HG03097 (cell line): Measurements from ENCODE around the gene MYOCOS.
"Not testable (repeated sequence)": the region's sequence is repeated elsewhere in the genome, so short reads cannot be mapped to it uniquely, and the experiment has no call there.

ENCODE experiments used
- ATAC-seq: cut with Tn5 transposase; IDR thresholded peaks from one replicate; pipeline ENCODE4 v1.9.1; 2021; ENCODE audit not compliant: unreplicated experiment, low FRiP score

MYOCOS gene, protein sequence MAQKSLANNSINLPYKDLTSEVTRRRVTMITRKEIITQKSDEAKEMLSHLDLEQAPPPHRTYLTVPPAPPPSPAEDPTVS

DNA sequence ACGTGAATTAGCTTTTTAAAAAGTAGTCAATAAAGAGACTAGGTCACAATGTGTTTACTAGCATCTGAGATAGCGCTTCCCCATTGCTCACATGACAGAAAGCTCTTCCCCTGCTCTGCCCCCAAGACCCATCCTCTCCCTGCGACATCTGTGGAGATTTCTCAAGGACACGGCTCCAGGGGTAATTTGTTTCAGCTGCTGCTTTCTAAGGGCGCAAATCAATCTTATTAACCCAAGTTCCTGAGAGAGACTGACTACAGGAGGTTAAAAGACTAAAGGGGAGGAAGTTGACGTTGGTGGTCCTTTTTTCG is at the start of gene MYOCOS:
Gene MYOCOS (plus strand): TSS at position 92 of the 311 bp plus-strand sequence. CDS start 1,641 bp downstream, outside the sequence.
- ATAC-seq = no peak

DNA sequence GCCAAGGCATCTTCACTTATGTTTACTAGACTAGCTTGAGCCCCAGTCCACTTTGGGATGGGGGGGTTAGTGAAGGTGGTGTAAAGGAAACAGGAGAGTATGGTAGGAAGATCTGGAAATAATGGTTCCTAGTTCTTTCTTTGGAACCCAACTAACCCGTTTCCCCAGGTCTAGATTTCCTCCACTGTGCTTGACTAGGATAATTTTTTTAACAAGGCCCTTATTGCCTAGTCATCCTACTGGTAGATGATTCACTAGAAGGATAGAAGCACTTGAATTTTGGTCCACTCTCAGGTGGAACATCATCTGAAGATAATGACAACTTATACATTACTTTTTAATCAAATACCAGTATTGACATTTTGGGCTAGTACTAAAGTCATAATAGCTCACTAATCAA is 45.9 kb upstream of the MYOCOS start:
- no peak for ATAC-seq

DNA sequence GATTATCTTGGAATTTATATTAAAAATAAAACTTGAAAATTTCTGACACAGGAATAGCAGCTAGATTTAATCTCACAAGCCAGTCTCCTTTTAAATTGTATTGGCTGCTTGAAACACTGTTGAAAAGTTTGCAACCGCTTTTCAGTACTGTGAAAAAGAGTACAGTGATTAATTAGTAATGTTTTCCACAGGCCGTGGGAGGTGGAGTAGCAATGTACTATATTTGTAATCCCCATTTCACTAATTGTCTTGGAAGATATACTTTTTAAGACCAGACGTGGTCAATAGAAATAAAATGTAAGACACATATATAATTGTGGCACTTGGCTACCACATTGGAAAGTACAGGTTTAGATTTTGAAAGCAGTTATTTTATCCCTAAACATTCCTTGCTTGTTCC is 40.8 kb upstream of the MYOCOS start:
- no peak for ATAC-seq

DNA sequence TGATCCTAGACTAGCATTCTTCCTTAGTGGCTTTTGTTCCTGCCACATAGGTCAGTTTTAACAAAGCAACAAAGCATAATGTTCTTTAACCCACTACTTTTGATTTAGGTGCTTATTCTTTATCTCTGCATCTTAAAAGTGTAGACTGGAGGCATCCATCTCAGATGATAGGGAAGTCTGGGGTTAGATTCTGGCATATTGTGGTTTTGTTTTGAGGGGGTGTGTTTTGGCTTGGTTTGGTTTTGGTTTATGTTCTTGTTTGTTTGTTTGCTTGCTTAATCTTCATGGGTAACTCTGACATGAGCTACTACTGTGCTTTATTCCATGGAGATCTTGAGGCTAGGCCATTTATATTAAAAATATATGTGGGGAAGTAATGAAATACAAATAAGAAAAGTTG is 40.3 kb upstream of the MYOCOS start:
- ATAC-seq = no peak

DNA sequence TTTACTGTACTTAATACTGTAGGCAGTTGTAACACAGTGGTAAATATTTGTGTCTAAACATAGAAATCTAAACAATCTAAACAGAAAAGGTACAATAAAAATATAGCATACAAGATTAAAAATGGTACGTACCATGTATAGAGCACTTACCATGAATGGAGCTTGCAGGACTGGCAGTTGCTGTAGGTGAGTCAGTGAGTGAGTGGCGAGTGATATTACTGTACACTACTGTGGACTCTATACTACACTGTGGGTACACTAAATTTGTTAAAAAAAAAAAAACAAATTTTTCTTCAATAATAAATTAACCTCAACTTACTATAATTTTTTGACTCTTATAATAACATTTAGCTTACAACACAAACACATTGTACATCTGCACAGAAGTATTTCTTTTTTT is 39.5 kb upstream of the MYOCOS start:
- ATAC-seq = no peak

DNA sequence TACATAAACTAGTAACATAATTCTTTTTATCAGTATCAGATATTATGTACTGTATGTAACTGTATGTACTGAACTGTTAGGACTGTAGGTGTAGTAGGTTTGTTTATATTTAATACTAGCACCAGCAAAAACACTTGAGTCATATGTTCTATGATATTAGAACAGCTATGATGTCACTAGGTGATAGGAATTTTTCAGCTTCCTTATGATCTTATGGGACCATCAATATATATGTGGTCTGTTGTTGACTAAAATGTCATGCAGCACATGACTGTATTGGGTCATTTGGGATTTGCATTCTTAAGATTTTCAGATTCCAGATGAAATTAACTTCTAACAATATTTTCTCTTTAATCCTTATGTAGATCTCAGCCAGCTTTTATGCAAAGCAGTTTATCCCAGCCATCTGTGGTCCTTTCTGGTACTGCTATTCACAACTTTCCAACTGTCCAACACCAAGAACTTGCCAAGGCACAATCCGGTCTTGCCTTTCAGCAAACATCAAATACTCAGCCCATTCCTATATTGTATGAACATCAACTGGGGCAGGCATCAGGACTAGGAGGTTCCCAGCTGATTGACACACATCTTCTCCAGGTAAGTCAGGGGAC is 38.3 kb upstream of the MYOCOS start:
- ATAC-seq = no peak

DNA sequence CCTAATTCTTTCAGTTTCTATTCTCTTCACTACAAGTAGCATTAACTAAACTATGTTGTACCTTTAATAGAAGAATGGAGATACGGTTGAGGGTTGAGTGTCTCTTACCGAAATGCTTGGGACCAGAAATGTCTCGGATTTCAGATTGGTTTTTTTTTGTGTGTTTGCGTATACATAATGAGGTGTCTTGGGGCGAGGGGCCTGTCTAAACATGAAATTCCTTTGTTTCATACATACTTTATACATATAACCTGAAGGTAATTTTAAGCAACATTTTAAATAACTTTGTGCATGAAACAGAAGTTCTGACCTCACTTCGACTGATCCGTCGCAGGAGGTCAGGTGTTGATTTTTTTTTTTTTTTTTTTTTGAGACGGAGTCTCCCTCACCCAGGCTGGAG is 36.3 kb upstream of the MYOCOS start:
- no peak for ATAC-seq

DNA sequence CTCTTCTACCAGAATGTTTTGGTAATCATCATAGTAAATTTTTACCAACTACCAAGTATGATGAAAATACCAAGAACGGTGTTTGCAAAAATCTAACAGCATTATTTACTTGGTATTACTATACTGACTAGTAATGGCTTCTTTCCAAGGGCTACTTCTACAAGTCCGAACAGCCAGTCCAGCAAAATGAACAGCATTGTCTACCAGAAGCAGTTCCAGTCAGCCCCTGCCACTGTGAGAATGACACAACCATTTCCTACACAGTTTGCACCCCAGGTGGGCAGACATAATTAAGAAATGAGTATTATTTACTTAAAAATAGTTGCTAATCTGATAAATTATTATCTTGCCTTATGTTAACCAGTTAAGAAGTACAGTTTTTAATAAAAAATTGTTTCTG is 33.8 kb upstream of the MYOCOS start:
- ATAC-seq = no peak

DNA sequence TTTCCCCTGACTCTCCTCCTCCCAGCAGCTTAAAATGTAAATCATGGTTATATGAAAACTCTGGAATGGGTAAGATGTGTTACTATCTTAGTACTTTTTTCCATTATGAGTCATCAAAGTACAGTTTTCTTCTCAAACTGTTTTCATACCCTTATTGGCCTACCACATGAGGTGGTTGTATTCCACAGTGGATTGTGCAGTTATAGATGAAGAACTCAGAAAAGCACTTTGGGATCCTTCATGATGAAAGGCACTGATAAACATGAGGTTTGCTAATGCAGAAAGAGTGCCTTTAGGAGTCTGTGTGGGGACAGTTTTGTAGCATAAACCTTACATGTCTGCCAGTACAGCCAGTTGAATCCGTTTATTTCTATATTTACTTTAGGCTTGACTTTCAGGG is 32.0 kb upstream of the MYOCOS start:
- no peak for ATAC-seq

DNA sequence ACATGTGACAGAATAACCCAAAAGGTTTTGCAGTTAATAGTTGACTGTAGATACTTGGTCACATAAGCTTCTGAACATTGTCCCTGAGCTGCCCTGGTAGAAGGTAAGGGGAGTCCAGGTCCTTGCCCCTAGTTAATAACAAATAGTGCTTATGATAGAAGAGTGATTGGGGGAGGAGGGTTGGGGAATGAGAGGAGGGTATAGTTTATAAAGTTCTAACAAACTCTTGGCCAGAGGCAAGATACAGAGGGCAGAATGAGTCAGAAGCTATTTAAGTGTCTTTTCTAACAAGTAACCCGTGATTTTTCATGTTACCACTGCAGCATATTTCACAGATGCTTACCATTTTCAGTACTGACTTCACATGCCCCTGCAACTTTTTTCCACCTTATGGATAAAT is 26.7 kb upstream of the MYOCOS start:
- ATAC-seq = no peak

DNA sequence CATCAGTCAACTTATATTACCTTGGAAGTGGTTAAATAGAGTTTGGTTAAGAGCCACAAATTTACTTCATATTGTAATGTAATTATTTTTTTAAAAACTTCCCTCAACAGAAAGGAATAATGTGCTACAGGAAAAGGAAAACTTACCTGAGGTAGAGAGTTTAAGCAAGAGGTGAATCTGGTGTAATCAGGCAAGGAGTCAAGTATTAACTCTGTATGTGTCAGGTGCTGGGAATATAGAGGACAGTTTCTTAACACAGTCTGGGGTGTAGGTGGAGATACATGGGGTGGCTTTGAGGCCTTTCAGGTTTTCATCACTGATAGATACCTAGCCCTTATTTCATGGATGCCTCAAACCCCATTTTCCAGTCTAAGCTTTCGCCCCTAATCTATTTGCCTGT is 25.9 kb upstream of the MYOCOS start:
- no peak for ATAC-seq

DNA sequence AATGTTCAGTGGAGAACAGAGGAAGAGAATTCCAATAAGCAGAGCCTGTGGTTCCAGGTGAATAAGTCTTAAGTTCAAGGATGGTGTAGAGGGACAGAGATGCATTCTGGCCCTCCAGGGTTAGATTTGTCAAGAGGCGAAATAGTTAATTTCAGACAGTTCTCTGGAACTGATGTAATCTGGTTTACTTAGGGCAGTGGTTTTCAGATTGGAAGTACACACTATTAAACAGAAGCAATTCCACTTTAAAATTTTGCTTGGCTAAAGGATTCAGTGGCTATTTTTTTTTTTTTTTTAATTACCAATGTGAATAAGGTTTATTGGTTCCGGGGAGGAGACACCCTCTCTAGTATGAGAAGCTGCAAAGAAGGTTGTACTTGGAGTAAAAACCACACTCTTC is 25.3 kb upstream of the MYOCOS start:
- ATAC-seq = no peak

DNA sequence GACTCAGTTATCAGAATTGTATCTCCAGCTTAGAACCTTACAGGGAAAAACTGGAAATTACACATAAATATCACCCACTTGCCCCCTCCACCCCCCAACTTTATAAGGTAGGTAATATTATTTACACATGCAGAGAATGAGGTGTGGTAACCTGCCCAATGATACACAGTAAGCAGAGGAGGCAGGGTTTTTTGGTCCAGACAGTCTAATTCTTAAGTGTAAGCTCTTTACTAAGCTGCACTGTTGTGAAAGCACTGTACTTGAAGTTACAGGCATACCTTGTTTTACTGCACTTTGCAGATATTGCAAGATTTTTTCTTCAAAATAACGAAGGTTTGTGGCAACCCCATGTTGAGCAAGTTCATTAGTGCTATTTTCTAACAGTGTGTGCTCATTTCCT is 24.8 kb upstream of the MYOCOS start:
- no peak for ATAC-seq

DNA sequence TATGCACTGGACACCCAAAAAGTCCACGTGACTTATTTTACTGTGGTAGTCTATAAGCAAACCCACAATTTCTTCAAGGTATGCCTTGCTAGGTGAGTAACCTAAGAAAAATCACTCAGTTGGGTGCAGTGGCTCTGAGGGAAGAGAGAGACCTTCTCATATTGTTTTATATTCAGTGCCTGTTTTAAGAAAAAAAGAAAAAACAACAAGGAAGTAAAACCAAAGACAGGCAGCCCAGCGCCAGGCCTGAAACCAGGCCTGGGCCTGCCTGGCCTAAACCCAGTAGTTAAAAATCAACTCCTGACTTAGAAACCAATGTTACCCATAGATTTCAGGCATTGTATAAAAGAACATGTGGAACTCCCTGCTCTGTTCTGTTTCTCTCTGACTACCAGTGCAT is 21.7 kb upstream of the MYOCOS start:
- not testable (repeated sequence) for ATAC-seq

DNA sequence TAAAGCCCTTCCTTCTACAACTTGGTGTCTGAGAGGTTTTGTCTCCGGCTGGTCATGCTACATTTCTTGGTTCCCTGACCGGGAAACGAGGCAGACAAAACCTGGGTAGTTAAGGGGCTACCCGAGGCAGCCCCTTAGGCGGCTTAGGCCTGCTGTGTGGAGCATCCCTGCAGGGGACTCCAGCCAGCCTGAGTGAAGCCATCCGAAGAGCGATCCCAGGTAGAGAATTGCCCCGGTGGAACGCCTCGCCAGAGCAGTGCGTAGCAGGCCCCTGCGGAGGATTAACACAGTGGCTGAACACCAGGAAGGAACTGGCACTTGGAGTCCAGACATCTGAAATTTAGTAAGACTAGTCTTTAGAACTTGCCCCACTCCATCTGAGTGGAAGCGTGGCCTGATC is 21.2 kb upstream of the MYOCOS start:
- ATAC-seq = no peak

DNA sequence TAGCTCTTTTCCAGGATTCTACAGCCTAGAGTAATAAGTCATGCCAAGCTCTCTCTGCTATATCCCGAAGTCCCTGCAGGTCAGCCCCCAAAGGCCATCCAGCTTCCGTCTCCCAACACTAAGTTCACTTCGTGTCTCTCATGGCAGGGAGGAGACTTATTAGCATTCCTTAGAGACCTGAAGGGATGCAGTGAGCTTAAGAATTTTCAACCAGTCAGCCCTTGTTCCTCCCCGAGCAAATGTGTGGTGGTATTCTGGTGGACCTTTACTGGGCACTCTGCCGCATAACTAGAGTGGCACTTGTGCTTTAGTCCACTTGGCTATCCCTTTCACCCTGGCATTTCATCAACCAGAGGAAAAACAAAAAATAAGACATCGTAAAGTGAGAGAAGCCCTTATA is 19.0 kb upstream of the MYOCOS start:
- ATAC-seq = not testable (repeated sequence)

DNA sequence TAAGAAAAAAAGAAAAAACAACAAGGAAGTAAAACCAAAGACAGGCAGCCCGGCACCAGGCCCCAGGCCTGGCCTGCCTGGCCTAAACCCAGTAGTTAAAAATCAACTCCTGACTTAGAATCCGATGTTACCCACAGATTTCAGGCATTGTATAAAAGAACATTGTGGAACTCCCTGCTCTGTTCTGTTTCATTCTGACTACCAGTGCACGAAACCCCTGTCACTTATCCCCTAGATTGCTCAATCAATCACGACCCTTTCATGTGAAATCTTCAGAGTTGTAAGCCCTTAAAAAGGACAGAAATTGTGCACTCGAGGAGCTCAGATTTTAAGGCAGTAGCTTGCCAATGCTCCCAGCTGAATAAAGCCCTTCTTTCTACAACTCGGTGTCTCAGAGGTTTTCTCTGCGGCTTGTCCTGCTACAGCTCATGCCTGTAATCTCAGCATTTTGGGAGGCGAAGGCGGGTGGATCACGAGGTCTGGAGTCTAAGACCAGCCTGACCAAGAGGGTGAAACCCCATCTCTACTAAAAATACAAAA is 15.6 kb upstream of the MYOCOS start:
- no peak for ATAC-seq

DNA sequence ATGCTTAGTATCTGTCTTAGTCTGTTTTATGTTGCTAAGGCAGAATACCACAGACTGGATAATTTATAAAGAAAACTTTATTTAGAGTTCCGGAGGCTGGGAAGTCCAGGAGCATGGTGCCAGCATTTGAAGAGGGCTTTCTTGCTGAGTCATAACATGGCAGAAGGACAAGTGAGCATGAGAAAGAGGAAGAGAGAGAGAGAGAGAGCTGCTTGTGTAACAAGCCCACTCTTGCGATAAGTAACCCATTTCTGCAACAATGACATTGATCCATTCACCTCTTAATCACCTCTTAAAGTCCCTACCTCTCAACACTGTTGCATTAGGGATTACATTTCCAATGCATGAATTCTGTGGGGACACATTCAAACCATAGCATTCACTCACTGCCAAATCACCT is 11.7 kb upstream of the MYOCOS start:
- no peak for ATAC-seq

DNA sequence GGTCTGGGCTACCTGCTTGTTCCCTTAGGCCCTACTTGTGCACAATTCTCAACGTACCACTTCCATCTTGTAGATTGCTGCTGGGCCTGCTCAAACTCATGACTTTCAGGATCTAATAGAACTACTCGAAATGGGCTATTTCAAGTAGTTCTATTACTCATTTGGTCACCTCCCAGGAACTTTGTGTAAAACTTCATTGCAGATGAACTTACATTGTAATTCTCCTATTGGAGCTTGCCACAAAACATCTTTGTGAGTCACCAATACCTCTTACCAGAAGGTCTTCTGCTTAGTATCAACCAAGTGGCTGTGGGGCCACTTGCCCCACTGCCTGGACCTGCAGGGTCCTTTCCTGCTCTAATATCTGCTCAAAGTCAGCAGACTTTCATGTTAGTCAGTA is 10.7 kb upstream of the MYOCOS start:
- no peak for ATAC-seq

DNA sequence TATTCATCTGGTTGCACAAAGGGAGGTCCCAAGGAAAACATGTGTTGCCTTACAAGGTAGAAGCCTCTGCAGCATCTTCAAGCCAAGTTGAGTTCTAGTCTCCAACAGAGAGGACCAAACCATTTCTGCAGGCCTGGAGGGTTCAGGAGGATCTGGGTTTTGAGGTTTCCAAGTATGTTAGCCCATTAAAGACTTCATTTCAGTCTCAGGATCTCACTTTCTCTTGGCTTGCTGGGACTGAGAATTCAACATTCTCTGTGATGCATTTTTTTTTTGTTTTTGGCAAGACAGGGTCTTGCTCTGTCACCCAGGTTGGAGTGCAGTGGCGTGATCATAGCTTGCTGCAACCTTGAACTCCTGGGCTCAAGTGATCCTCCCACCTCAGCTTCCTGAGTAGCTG is 8.8 kb upstream of the MYOCOS start:
- no peak for ATAC-seq

DNA sequence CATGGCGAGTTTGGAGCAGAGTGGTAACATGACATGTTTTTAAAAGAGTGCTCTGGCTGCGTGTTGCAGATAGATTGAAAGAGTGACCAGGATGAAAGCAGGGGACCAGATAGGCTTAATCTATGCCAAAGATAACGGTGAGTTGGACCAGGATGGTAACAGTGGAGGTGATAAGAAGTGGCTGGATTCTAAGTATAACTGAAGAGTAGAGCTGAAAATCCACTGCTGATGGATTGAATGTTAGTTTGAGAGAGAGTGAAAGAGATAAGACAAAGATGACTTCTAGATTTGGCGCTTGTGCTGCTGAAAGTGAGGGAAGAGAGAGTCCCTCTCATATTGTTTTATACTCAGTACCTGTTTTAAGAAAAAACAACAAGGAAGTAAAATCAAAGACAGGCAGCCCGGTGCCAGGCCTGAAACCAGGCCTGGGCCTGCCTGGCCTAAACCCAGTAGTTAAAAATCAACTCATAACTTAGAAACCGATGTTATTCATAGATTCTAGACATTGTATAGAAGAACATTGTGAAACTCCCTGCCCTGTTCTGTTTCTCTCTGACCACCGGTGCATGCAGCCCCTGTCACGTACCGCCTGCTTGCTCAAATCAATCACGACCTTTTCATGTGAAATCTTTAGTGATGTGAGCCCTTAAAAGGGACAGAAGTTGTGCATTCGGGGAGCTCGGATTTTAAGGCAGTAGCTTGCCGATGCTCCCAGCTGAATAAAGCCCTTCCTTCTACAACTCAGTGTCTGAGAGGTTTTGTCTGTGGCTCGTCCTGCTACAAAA is 6.7 kb upstream of the MYOCOS start:
- ATAC-seq = not testable (repeated sequence)

DNA sequence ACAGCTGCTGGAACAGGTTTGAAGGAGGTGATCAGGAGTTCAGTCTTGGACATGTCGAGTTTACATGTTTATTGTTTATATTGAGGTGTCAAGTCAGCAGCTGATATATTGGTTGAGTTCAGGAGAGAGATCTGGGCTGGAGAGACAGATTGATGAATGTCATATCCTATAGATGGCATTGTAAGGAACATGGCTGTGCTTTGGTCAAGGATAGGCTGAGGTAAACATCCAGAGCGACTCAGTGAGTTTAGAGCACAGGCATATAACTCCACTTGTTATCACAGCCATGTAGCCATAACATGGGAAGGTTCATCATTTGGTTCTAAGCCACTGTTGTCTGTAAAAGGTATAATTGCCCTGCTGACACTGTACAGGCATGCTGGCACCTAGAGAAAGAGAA is 5.5 kb upstream of the MYOCOS start:
- no peak for ATAC-seq
